OCI-LY1 (cell line): ENCODE measurements around the gene SLC7A8.

Experiments
- H2AFZ ChIP-seq: fragments of 200-600 bp; sonication (generic), shearing (Covaris generic); 2 replicates; pipeline ENCODE4 v1.6.0; 2014; ENCODE audit warnings: antibody characterized with exemption, mild to moderate bottlenecking, low read length
- H3F3A ChIP-seq: fragments of 200-600 bp; sonication (generic), shearing (Covaris generic); 2 replicates; pipeline ENCODE4 v1.6.0; 2014; ENCODE audit warnings: mild to moderate bottlenecking, antibody characterized with exemption, low read length, moderate library complexity; ENCODE audit not compliant: insufficient read depth
- H3K27ac ChIP-seq: fragments of 200-600 bp; sonication (generic); 2 replicates; pipeline ENCODE4 v1.5.1; 2014; ENCODE audit warnings: low read length, mixed run types, mild to moderate bottlenecking, low read depth; ENCODE audit not compliant: poor library complexity, severe bottlenecking
- H3K27me3 ChIP-seq: fragments of 200-600 bp; sonication (generic); 2 replicates; pipeline ENCODE4 v1.6.0; 2014; ENCODE audit warnings: antibody characterized with exemption, mild to moderate bottlenecking, low read length, moderate library complexity; ENCODE audit not compliant: insufficient read depth
- H3K36me3 ChIP-seq: fragments of 200-600 bp; sonication (generic); 2 replicates; pipeline ENCODE4 v1.6.1; 2014; ENCODE audit warnings: mild to moderate bottlenecking, antibody characterized with exemption, low read length, moderate library complexity, mixed read lengths; ENCODE audit not compliant: insufficient read depth
- H3K4me1 ChIP-seq: fragments of 200-600 bp; sonication (generic); 2 replicates; pipeline ENCODE4 v1.5.1; 2014; ENCODE audit warnings: mild to moderate bottlenecking, low read length, moderate library complexity; ENCODE audit not compliant: insufficient read depth, severe bottlenecking
- H3K4me2 ChIP-seq: fragments of 200-600 bp; sonication (generic), shearing (Covaris generic); 2 replicates; pipeline ENCODE4 v1.6.1; 2014; ENCODE audit warnings: low read length
- H3K4me3 ChIP-seq: fragments of 200-600 bp; sonication (generic); 2 replicates; pipeline ENCODE4 v1.5.1; 2014; ENCODE audit warnings: low read length, low read depth, mild to moderate bottlenecking, mixed read lengths; ENCODE audit not compliant: poor library complexity, severe bottlenecking
- H3K79me2 ChIP-seq: fragments of 200-600 bp; shearing (Covaris generic); 2 replicates; pipeline ENCODE4 v1.6.1; 2016; ENCODE audit warnings: mixed run types, low read length, mixed read lengths; ENCODE audit not compliant: insufficient read depth
- H3K9ac ChIP-seq: fragments of 200-600 bp; sonication (generic), shearing (Covaris generic); 2 replicates; pipeline ENCODE4 v1.6.1; 2014; ENCODE audit warnings: mild to moderate bottlenecking, low read length, mixed read lengths
- H3K9me2 ChIP-seq: fragments of 200-600 bp; sonication (generic), shearing (Covaris generic); 2 replicates; pipeline ENCODE4 v1.6.1; 2014; ENCODE audit warnings: low read depth, mild to moderate bottlenecking, low read length, mixed read lengths
- H3K9me3 ChIP-seq: fragments of 200-600 bp; shearing (Covaris generic); 2 replicates; pipeline ENCODE4 v1.6.1; 2014; ENCODE audit warnings: low read length, mixed read lengths
- H4K20me1 ChIP-seq: fragments of 200-600 bp; sonication (generic), shearing (Covaris generic); 2 replicates; pipeline ENCODE4 v1.6.0; 2016; ENCODE audit warnings: mild to moderate bottlenecking, low read length; ENCODE audit not compliant: insufficient read depth
- EZH2 ChIP-seq: fragments of 200-600 bp; sonication (generic), shearing (Covaris generic); IDR thresholded peaks from 2 replicates; pipeline ENCODE4 v1.8.0; 2017; ENCODE audit warnings: borderline replicate concordance, mixed run types, mild to moderate bottlenecking, antibody characterized with exemption, low read length, moderate library complexity, mixed read lengths
- TF ChIP-seq, protein P1 (sequence below): fragments of 200-600 bp; sonication (generic), shearing (Covaris generic); IDR thresholded peaks from 2 replicates; pipeline ENCODE4 v1.5.1; 2017; ENCODE audit warnings: mild to moderate bottlenecking, antibody characterized with exemption, low read length, moderate library complexity, mixed read lengths

SLC7A8 gene

GRCh38 chr14:23118506-23119362, 64.7 kb downstream of the SLC7A8 start, which contains the start of gene CEBPE:
Gene CEBPE, minus strand, starts transcription at chr14:23119255. Its CDS starts 164 bp downstream, at chr14:23119091.
- H3K27ac ChIP-seq = peak within 1 kb of the TSS; percentile 67
- no peaks in the 10 kb centered on the region for H3F3A ChIP-seq
- H3K4me1 ChIP-seq = peaks cover 24% of the 10 kb centered on the region
- H3K4me2 ChIP-seq = peak within 1 kb of the TSS; percentile 55; the same call in 1 of the 2 replicates
- H3K4me3 ChIP-seq = no peak within 1 kb of the TSS
- H3K36me3 ChIP-seq = no peaks in the 10 kb centered on the region
- no peaks in the 10 kb centered on the region for H3K9me3 ChIP-seq
- H2AFZ ChIP-seq = no peak within 1 kb of the TSS
- peak within 1 kb of the TSS; percentile 8; the same call in 1 of the 2 replicates for H3K9ac ChIP-seq
- H4K20me1 ChIP-seq = no peaks in the 10 kb centered on the region
- H3K79me2 ChIP-seq = no peaks in the 10 kb centered on the region
- TF ChIP-seq EZH2 = no peak
- TF ChIP-seq, protein P1, sequence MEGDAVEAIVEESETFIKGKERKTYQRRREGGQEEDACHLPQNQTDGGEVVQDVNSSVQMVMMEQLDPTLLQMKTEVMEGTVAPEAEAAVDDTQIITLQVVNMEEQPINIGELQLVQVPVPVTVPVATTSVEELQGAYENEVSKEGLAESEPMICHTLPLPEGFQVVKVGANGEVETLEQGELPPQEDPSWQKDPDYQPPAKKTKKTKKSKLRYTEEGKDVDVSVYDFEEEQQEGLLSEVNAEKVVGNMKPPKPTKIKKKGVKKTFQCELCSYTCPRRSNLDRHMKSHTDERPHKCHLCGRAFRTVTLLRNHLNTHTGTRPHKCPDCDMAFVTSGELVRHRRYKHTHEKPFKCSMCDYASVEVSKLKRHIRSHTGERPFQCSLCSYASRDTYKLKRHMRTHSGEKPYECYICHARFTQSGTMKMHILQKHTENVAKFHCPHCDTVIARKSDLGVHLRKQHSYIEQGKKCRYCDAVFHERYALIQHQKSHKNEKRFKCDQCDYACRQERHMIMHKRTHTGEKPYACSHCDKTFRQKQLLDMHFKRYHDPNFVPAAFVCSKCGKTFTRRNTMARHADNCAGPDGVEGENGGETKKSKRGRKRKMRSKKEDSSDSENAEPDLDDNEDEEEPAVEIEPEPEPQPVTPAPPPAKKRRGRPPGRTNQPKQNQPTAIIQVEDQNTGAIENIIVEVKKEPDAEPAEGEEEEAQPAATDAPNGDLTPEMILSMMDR = no peak
- no peaks in the 10 kb centered on the region for H3K9me2 ChIP-seq
- no peaks in the 10 kb centered on the region for H3K27me3 ChIP-seq

- H3K79me2 ChIP-seq = no peaks in the 10 kb centered on the region
- no peaks in the 10 kb centered on the region for H3K36me3 ChIP-seq
- no peak overlapping the region for H3K4me2 ChIP-seq
- no peak overlapping the region for H3K4me3 ChIP-seq
- peaks cover 24% of the 10 kb centered on the region for H3K4me1 ChIP-seq
- no peaks in the 10 kb centered on the region for H3K9me2 ChIP-seq
- no peak overlapping the region for H2AFZ ChIP-seq
- H3F3A ChIP-seq = no peaks in the 10 kb centered on the region
- TF ChIP-seq EZH2 = no peak
- TF ChIP-seq, protein P1 = no peak
- H4K20me1 ChIP-seq = no peaks in the 10 kb centered on the region
- no peak overlapping the region for H3K9ac ChIP-seq
- no peaks in the 10 kb centered on the region for H3K9me3 ChIP-seq
- H3K27me3 ChIP-seq = no peaks in the 10 kb centered on the region
- H3K27ac ChIP-seq = no peak overlapping the region
These were observed 66.0 kb downstream of the SLC7A8 start for GRCh38 chr14:23117371-23118020.

DNA sequence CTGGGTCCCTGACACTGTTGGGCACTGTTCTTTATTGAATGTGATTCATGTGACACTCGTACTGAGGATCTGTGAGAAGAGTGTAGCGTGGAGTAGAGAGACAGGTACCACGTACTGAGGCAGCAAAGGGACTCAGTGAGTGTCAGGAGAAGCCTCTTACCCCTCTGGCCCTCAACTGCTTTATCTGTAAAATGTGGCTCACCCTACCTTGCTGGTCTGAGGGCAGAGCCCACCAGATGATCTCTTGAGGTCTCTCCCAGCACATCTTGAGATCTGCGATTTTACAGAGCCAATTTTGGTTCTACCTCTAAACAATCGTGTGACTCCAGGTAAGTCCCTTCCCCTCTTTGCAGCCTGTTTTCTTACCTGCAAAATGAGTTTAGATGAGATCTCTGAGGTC, 67.5 kb downstream of the SLC7A8 start:
- Histone ChIP-seq H3K9me2 (no peaks in the 10 kb centered on the region), H2AFZ (no peak overlapping the region), H4K20me1 (no peaks in the 10 kb centered on the region), H3K27ac (no peak overlapping the region), H3F3A (no peaks in the 10 kb centered on the region), H3K4me3 (no peak overlapping the region), H3K4me2 (no peak overlapping the region), H3K79me2 (no peaks in the 10 kb centered on the region), H3K9ac (no peak overlapping the region), H3K36me3 (no peaks in the 10 kb centered on the region), H3K27me3 (peaks cover 3% of the 10 kb centered on the region; the same call in 1 of the 2 replicates), H3K4me1 (peaks cover 19% of the 10 kb centered on the region), H3K9me3 (no peaks in the 10 kb centered on the region)
- TF ChIP-seq, protein P1 = no peak
- TF ChIP-seq EZH2 = no peak
